ENCODE data around the gene PUS10. TPM values are rescaled to one million over a fixed set of nuclear protein-coding genes. Genes with fewer than 3 reads are reported as not detected.

The PUS10 gene
- total RNA-seq, 1 donor from 2014 or later, result 1.4 TPM

GRCh38 chr2:60976256-60976850, 41.7 kb downstream of the PUS10 start:
- H3K4me3 ChIP-seq, result no peak overlapping the region
- H3K27ac ChIP-seq, result no peak overlapping the region
- intact Hi-C loops (cut with DNase I), result no loop called here
- no peak for DNase-seq (ENCODE audit: low spot score in 2 of 2)
- H3K36me3 ChIP-seq, result no peaks in the 10 kb centered on the region
- no peaks in the 10 kb centered on the region for H3K9me3 ChIP-seq
- H3K4me1 ChIP-seq, result no peaks in the 10 kb centered on the region
- H3K27me3 ChIP-seq, result no peaks in the 10 kb centered on the region
- no peak for TF ChIP-seq CTCF (IDR thresholded peaks at IDR 0.05)

GRCh38 chr2:60974652-60975051, 43.4 kb downstream of the PUS10 start:
- TF ChIP-seq CTCF (IDR thresholded peaks at IDR 0.05), result no peak
- no peaks in the 10 kb centered on the region for H3K4me1 ChIP-seq
- H3K9me3 ChIP-seq, result no peaks in the 10 kb centered on the region
- no peak overlapping the region for H3K27ac ChIP-seq
- DNase-seq (ENCODE audit: low spot score in 2 of 2), result no peak
- no peaks in the 10 kb centered on the region for H3K36me3 ChIP-seq
- H3K4me3 ChIP-seq, result no peak overlapping the region
- intact Hi-C loops (cut with DNase I), result no loop called here
- H3K27me3 ChIP-seq, result no peaks in the 10 kb centered on the region

GRCh38 chr2:60973705-60974104, 44.4 kb downstream of the PUS10 start:
- no peak for TF ChIP-seq CTCF (IDR thresholded peaks at IDR 0.05)
- H3K27ac ChIP-seq, result no peak overlapping the region
- intact Hi-C loops (cut with DNase I), result no loop called here

DNA sequence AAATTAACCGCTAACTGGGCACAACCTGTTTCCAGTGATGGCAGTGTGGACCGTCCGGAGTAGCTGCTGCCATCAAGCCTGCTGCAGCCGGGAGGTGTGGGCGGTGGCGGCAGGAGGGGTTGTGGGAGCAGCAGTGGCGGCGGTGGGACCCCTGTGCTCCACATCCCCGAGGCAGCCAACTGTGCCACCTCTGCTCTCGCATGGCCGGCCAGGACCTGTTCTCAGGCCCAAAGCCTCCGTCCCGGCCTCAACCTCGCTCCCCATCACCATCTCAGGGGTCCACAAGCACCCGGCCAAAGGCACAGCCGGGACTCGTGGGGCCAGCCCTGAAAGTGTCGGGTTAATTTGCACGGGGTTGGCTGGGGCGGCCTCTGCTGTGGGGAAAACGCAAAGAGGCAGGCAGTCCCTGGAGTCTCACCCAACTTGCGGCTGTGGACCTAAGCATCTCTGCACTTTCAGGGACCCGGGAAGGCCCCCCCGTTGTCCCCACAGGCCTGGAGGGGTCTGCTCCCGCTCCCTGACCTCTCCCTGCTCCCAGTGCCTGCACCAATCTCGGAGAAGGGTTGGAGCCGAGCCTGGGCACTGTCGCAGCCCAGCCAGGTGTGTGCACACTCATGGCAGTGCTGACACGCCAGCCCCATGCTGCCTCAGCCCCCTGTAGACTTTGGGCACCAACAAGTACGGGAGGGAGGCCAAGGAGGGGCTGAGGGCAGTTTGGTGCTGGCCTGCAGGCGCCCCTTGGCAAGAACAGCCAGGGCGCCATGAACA, 45.0 kb downstream of the PUS10 start:
- H3K27ac ChIP-seq, result no peak overlapping the region
- no peak for DNase-seq (ENCODE audit: low spot score in 2 of 2)
- H3K4me3 ChIP-seq, result no peak overlapping the region
- intact Hi-C loops (cut with DNase I), result no loop called here
- no peaks in the 10 kb centered on the region for H3K36me3 ChIP-seq
- H3K9me3 ChIP-seq, result no peaks in the 10 kb centered on the region
- no peaks in the 10 kb centered on the region for H3K27me3 ChIP-seq
- no peaks in the 10 kb centered on the region for H3K4me1 ChIP-seq
- no peak for TF ChIP-seq CTCF (IDR thresholded peaks at IDR 0.05)

More at GRCh38 chr2:60973705-60974104, 44.4 kb downstream of the PUS10 start:
- H3K4me1 ChIP-seq, result no peaks in the 10 kb centered on the region
- no peak for DNase-seq (ENCODE audit: low spot score in 2 of 2)
- H3K36me3 ChIP-seq, result no peaks in the 10 kb centered on the region
- no peaks in the 10 kb centered on the region for H3K27me3 ChIP-seq
- H3K9me3 ChIP-seq, result no peaks in the 10 kb centered on the region
- H3K4me3 ChIP-seq, result no peak overlapping the region

DNA sequence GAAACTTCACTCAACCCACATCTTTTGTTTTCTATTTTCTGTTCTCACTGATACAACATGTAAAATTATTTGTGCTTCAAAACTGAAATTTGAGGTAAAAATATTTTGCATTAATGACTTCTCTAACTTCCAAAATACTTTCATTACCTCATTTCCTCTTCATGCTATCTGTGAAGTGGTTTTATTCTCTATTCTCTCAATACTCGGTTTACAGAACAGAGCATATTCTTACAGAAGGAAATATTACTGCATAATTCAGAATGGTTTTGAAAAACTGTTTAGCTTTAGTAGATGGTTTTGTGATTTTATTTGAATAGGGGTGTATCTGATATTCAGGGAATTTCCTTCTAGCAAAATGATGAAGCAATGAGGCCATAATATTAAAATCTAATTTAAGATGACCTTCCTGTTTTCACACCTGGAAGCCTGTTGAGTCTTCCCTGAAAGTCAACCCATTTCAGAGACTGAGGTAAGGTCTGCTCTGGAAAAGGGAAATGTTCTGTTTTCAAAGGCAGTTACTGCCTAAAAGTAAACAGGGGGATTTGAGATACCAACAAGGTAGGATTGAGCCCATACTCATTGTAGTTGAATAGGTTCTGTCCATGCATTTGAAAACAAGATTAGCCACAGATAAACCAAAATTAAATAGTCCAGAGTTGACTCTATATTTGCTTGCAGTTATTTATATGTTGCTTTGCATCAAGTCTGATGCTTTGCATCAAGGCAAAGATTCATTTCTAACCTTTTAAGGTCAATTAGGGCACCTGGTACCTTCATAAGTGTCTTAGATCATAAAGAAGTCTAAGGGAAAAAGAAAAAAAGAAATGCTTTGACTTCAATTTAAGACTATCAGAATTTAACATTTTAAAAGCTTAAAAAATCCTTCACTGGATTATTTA, 51.3 kb downstream of the PUS10 start:
- no peak for TF ChIP-seq CTCF (IDR thresholded peaks at IDR 0.05)
- Histone ChIP-seq H3K4me1 (no peaks in the 10 kb centered on the region), H3K36me3 (no peaks in the 10 kb centered on the region), H3K27ac (no peak overlapping the region), H3K4me3 (no peak overlapping the region), H3K27me3 (no peaks in the 10 kb centered on the region), H3K9me3 (no peaks in the 10 kb centered on the region)
- DNase-seq (ENCODE audit: low spot score in 2 of 2), result no peak
- intact Hi-C loops (cut with DNase I), result no loop called here

All from ascending aorta (tissue), 2 donors.